GM18858 (cell line): ENCODE data around the gene AGPS.
"Not testable (repeated sequence)": the region's sequence is repeated elsewhere in the genome, so short reads cannot be mapped to it uniquely, and the experiment has no call there.

Source experiments
- ATAC-seq: cut with Tn5 transposase; IDR thresholded peaks from one replicate; pipeline ENCODE4 v1.9.1; 2021; ENCODE audit not compliant: unreplicated experiment

The AGPS gene

DNA sequence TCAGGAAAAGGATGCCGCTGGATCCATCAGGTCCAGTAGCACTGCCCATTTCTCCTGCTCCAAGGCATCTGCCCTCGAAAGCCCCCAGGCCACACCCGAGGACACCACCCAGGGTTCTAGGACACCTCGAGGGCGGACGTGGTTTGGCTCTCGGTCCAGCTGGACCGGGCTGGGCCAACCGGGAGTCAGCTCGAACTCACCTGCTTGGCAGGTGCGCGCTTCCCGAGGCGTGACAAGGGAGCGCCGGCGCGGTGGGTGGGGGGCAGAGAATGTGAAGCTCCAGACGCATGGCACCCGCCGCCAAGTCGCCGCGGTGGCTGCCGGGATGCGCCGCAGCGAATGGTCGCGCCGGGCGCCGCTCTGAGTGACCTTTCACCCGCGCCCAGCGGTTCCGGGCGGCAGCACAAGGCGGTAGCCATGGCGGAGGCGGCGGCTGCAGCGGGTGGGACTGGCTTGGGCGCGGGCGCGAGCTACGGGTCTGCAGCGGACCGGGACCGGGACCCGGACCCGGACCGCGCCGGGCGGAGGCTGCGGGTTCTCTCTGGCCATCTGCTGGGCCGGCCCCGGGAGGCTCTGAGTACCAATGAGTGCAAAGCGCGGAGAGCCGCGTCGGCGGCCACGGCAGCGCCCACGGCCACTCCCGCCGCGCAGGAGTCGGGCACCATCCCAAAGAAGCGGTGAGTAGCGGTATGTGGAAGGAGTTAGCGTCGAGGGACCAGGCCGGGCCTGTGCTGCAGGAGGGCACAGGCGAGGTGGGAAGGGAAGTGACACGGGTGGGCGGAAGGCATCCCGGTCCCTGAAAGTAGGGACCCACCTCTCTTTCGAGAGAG, at the start of gene AGPS:
TSS of gene AGPS (plus strand) at position 401 of the 830 bp plus-strand sequence. CDS start at position 418, 17 bp downstream.
- ATAC-seq, result peak; percentile 79

DNA sequence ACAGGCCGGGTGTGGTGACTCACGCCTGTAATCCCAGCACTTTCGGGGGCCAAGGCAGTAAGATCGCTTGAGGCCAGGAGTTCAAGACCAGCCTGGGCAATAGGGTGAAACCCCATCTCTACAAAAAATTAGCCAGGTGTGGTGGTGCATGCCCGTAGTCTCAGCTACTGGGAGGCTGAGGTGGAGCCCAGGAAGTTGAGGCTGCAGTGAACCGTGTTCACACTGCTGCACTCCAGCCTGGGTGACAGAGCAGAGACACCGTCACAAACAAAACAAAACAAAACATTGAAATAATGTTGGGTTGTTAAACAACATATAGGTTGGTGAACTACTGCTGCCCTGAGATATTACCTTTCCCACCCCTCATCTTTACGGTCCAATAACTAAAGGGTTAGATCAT, 48.8 kb upstream of the AGPS start:
- ATAC-seq, result no peak

DNA sequence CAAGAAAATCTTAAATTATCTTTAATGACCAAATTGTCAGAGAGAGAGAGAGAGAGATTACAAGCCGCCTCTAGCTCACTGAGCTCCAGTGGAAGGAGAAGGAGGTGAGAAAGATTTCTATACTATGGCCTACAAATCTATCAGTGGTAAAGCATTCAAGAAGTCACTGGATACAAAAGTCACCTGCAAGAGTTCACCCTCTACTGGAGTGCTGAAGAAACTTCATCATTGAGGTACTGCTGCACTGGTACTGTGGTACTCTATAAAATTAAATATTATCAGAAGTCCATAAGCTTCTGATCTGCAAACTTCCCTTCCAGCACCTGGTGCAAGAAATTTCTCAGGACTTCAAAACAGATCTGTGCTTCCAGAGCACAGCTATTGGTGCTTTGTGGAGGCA, 48.3 kb upstream of the AGPS start:
- ATAC-seq, result no peak

DNA sequence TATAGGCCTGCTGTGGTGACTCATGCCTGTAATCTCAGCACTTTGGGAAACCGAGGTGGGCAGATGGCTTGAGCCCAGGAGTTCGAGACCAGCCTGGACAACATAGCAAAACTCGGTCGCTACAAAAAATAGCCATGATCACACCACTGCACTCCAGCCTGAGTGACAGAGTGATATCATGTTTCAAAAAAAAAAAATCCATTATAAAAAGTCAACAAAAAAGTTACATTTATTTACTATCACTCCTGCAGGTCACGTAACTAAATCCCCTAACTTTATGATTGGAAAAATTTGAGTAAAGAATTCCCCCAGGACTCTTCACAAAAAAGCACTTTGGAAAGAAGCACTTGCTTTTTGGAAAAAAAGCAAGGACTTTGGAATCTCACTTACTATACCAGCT, 46.4 kb upstream of the AGPS start:
- no peak for ATAC-seq

DNA sequence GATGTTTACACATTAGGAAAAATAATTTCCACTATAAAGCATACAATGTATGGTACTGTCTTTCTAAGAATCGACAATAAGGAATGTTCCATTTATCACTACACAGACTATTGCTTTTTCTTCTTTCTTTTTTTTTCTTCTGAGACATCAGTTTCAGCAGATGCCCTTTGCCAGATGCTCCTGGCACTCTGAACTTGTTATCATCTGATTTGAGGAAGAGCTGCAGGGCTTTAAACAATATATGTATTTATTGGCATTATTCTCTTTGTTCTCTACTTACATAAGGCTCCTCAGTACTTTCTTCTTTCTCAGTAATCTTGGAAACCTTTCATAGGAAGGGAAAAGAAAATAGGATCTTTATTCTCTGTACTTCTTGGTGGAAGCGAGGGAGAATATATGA, 45.0 kb upstream of the AGPS start:
- ATAC-seq, result no peak

DNA sequence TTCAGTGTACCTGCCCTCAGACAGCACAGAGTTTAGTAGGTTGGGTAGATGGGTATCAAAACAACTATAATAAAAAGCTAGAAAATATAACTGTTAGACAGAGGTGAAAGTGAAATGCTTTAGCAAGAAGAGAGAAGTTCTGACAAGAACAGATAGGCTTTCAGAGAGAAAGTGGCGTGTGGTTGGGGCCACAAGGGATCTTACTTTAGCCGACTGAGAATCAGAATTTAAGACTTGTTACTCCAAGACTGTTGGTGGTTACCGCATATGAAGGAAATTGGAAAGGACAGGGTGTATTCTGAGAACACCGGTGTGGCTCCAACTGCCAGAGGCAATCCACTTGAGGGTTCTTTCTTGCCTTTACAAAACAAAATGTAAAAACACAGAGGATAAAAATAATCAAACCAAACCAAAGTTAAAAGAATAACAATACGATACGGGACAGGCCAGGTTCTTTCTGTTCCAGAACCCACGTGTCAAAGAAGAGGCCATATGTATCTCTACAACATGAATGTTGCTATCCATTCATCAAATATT, 44.4 kb upstream of the AGPS start:
- no peak for ATAC-seq

DNA sequence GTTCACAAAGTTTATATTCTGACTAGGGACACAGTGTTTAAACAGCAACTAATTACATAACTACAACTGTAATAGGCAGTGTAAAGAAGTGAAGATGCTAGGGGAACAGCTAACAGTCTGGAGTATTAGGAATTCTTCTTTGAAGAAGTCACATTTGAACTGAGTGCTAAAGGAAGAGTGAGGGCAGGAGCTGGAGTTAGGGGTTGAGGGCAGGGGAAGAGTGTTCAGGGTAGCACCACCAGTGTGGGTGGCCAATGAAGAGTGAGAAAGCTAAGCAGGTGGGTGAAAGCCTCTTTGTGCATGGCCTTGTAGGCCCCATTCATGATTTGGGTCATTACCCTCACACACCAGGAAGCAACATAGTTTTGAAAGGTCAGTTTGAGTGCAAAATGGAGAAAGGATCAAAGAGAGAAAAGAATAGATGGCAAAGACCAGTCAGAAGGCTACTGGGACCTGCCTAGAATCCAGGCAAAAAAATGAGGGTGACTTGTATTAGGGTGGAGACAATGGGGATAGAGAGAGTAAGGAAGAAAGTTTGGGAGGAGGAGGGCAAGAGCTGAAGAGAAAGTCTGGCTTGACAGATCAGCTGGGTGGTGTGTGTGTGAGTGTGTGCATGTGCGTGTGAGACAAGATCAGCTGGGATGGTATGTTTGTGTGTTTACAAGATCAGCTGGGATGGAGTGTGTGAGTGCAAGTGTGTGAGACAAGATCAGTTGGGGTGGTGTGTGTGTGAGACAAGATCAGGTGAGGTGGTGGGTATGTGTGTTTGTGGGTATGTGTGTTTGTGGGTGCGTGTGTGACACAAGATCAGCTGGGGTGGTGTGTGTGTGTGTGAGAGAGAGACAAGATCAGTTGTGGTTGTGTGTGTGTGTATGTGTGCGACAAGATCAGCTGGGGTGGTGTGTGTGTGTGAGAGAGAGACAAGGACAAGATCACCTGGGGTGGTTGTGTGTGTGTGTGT, 43.6 kb upstream of the AGPS start:
- ATAC-seq, result no peak

DNA sequence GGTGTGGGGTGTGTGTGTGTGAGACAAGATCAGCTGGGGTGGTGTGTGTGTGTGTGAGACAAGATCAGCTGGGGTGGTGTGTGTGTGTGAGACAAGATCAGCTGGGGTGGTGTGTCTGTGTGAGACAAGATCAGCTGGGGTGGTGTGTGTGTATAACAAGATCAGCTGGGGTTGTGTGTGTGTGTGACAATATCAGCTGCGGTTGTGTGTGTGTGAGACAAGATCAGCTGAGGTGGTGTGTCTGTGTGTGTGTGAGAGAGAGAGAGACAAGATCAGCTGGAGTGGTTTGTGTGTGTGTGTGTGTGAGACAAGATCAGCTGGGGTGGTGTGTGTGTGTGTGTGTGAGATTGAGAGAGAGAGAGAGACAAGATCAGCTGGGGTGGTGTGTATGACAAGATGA, 41.9 kb upstream of the AGPS start:
- not testable (repeated sequence) for ATAC-seq

DNA sequence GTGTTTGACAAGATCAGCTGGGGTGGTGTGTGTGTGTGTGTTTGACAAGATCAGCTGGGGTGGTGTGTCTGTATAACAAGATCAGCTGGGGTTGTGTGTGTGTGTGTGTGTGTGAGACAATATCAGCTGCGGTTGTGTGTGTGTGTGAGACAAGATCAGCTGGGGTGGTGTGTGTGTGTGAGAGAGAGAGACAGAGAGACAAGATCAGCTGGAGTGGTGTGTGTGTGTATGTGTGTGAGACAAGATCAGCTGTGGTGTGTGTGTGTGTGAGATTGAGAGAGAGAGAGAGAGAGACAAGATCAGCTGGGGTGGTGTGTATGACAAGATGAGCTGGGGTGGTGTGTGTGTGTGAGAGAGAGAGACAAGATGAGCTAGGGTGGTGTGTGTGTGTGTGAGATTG, 41.5 kb upstream of the AGPS start:
- not testable (repeated sequence) for ATAC-seq

DNA sequence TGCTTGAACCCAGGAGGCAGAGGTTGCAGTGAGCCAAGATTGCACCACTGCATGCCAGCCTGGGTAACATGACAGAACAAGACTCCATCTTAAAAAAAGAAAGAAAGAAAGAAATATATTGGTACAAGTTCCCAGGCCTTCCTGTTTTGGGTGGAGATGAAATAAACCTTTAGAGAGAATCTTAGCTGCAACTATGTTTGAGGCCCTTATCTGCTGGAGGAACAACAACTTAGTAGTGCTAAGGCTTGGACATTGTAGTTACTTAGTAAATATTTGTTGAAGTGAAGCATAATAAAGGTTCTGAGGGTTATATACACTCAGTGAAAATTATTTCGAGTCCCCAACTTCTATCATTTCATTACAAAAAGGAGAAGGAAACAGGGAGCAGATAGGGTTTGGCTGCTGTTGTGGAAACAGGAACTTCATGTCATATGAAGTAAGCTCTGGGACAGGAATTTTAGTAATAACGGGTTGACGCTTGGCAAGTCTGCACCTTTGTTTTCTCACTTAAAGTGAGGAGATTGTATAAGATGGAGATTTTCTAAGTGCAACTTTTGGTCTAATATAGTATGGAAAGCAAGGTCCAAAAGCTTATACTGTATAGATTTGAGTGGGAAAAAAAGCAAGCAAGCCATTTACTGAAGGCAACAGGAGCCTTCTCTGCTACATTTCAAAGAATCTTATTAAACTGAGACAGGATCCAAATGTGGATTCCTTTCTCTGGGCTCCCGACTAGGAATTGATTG, 40.0 kb upstream of the AGPS start:
- ATAC-seq, result no peak

DNA sequence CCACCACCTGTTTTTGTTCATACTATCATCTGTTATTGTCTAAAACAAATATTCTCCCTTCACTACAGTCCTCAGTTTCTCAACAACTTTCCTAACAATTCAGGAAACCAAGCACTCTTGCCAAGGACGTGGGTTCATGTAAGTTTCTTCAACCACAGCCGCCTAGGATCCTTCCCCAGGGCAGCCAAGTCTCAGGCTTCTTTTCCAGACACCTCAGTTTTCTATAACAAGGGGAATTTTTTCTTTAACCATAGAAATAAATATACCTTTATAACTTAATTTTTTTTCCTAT, 39.4 kb upstream of the AGPS start:
- ATAC-seq, result no peak

DNA sequence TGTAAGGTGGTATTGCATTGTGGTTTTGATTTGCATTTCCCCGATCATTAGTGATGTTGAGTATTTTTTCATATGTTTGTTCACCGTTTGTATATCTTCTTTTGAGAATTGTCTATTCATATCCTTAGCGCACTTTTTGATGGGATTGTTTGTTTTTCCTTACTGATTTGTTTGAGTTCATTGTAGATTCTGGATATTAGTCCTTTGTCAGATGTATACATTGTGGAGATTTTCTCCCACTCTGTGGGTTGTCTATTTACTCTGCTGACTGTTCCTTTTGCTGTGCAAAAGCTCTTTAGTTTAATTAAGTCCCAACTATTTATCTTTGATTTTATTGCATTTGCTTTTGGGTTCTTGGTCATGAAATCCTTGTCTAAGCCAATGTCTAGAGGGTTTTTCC, 38.0 kb upstream of the AGPS start:
- not testable (repeated sequence) for ATAC-seq

DNA sequence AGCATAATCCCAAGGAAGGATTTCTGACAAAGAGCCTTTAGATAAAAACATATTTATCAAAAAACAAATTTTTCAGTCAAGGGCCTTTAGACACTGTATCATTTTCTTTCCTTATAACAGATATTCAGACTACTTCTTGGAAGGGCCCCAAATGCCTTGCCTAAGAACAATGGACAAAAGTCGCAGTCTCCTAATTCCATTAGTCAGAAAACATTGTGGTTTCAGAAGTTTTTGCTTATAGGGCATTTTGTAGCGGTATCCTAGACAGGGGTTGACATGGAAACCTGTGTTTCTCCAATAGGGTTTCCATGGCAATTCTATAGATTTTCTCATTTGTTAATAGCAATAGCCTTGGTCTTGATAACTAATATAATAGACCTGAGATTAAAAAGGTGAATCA, 36.7 kb upstream of the AGPS start:
- ATAC-seq, result no peak

DNA sequence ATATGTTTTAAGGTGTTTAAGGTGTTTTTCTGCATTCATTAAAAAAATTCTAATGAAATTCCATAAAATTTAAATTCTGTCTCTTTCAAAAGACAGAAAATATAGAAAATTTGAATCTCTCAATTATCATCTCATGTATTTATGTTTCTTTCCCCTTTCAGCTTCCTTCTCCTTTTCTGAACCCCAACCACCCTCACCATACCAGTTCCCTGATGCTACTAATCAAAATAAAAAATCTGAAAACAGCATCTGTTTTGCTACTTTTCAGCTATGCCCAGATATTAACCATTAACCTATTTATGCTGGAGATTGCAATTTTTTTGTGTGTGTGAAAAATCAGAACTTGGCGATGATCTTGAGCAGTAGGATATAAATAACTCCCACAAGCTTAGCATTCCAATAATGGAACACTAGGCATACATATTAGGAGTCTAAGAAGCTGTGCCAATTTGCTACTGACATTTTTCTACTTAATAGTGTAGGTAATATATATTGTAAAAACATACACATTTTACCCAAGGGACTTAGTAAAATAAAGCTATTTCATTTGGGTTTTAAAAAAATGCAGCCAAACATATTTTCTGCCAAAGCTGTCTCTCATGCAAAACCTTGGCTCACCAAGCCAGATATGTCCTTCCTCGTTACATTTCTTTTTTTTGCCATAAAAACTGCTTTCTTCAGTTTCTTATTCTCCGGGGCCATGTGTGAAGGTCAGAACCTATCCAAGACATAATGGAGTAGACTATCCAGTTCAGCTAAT, 32.6 kb upstream of the AGPS start:
- ATAC-seq, result no peak

DNA sequence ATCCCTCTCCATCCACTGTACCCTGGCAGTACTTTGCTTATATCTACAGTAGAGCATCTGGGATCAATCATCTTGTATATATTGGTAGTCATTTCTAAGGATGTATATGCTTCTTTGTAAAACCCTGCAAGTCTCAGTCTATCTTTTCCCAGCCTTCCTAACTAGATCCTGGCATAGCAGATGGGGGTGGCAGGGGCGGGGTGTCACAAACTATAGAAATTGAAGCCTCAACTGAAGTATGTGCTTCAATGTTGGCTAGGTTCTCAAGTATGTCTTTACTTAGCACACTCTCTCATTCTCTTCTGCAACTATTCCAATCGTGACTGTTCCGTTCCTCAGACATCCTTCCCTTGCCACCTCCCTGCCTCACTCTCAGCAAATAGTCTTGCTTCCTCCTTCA, 30.1 kb upstream of the AGPS start:
- no peak for ATAC-seq

DNA sequence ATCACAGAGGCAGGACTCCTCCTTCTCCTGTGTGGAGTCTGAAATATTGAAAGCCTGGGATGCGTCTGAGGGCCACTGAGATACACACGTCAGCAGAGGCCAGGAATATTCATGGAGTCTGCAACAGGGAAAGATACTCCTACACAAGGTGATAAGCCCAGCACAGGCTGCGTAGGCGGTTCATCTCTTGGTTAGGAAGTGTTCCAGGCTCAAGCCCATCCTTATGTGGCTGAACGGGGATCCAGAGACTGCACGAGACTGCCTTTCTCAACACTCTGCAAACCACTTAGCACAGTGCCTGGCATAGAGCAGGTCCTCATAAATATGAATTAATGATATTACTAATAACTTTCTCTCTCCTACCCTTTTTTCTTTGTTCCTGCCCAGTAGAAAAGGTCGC, 29.2 kb upstream of the AGPS start:
- no peak for ATAC-seq

DNA sequence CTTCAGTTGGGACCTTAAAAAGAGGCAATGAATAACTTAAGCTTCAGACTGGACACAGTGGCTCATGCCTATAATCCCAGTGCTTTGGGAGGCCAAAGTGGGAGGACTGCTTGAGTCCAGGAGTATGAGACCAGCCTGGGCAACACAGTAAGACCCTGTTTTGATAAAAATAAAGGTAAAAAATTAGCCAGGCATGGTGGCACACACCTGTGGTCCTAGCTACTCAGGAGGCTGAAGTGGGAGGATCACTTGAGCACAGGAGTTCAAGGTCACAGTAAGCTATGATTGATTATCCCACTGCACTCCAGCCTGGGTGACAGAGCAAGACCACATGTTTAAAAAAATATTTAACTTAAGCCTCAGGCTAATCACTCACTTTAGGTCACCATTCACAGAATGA, 26.8 kb upstream of the AGPS start:
- not testable (repeated sequence) for ATAC-seq

DNA sequence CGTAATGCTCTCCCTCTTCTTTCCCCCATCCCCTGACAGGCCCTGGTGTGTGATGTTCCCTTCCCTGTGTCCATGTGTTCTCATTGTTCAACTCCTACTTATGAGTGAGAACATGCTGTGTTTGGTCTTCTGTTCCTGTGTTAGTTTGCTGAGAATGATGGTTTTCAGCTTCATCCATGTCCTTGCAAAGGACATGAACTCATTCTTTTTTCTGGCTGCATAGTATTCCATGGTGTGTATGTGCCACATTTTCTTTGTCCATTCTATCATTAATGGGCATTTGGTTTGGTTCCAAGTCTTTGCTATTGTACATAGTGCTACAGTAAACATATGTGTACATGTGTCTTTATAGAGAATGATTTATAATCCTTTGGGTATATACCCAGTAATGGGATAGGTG, 24.6 kb upstream of the AGPS start:
- ATAC-seq, result not testable (repeated sequence)

DNA sequence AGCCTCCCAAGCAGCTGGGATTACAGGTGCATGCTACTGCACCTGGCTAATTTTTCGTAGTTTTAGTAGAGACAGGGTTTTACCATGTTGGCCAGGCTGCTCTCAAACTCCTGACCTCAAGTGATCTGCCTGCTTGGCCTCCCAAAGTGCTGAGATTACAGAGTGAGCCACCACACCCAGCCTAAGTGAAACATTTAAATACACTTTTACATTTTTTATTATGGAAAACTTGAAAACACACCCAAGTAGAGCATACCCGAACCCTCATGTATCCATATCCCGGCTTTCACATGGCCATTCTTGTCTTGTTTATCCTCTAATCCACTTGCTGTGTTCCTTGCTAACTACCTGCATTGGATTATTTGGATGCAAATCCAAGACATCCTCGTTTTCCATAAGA, 13.2 kb upstream of the AGPS start:
- no peak for ATAC-seq

DNA sequence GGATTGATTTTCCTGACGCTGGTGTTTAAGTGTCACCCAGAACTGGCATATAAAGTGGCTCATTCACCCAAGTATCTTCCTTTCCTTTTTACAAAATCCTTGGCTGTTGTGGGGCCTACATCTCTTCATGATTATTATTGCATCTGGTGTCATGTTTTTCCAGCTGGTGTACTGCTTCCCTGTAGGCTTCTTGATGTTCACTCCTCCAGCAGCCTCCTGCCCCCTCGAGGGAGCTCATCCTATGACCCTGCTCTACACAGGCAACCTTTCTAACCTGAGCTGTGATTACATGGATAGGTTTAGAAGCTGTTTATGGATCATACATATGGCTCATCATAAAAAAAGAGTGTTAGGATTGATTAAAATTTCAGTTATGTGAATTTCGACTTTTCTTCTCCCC, 12.4 kb upstream of the AGPS start:
- no peak for ATAC-seq

DNA sequence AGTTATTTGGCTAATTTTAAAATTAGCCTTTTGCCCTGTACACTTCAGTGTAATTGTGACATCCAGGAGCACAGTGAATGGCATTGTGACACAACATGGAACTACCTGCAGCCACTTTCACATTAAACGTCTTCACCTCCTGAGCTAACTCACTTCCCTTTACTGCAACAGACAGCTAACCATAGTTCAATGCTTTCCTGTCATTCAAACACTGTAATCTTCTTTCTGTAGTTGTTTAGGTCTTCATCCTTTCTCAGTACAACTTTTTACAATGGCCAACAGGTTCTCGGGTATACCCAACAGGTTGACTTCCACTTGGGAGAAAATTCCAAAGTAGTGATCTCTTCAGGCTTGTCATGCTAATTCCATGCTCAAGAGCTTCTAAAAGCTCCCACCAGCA, 8.6 kb upstream of the AGPS start:
- ATAC-seq, result no peak
